Effector CD4-positive, alpha-beta T cell (primary cell): ENCODE results near the gene NANP.

Experiments
- DNase-seq: peaks from one replicate; pipeline ENCODE4 v3.0.0-alpha.2; 2020

NANP gene

GRCh38 chr20:25567286-25567685 is 56.5 kb downstream of the NANP start:
- DNase-seq = no peak

- DNase-seq = no peak
Observed at GRCh38 chr20:25566821-25567220, 57.0 kb downstream of the NANP start.

GRCh38 chr20:25565578-25566157 is 58.1 kb downstream of the NANP start:
- no peak for DNase-seq

GRCh38 chr20:25563876-25564275 is 59.9 kb downstream of the NANP start:
- DNase-seq = no peak

GRCh38 chr20:25563362-25563761 is 60.5 kb downstream of the NANP start:
- DNase-seq = no peak
